Measurements from ENCODE around the gene EGR1.

Gene EGR1

GRCh38 chr5:138460032-138460693, 5.1 kb upstream of the EGR1 start:
- no peak for DNase-seq (ENCODE audit: low read depth)
- TF ChIP-seq CTCF (IDR thresholded peaks at IDR 0.05; ENCODE audit: insufficient read depth, low read depth, low read length, missing control alignments), result no peak

GRCh38 chr5:138461343-138462125, 3.7 kb upstream of the EGR1 start:
- peak; percentile 89 for DNase-seq (ENCODE audit: low read depth)

More at GRCh38 chr5:138460032-138460693, 5.1 kb upstream of the EGR1 start:
- no peak overlapping the region for H3K4me3 ChIP-seq (ENCODE audit: low read length)

GRCh38 chr5:138463419-138464007, 1.8 kb upstream of the EGR1 start:
- no peak for DNase-seq (ENCODE audit: low read depth)
- H3K4me3 ChIP-seq (ENCODE audit: low read length), result peak overlapping the region; percentile 97
- TF ChIP-seq CTCF (IDR thresholded peaks at IDR 0.05; ENCODE audit: insufficient read depth, low read depth, low read length, missing control alignments), result peak; percentile 10

More at GRCh38 chr5:138461343-138462125, 3.7 kb upstream of the EGR1 start:
- no peak for TF ChIP-seq CTCF (IDR thresholded peaks at IDR 0.05; ENCODE audit: insufficient read depth, low read depth, low read length, missing control alignments)
- no peak overlapping the region for H3K4me3 ChIP-seq (ENCODE audit: low read length)

- H3K4me3 ChIP-seq (ENCODE audit: low read length), result peak overlapping the region; percentile 97
- DNase-seq (ENCODE audit: low read depth), result peak; percentile 95
- TF ChIP-seq CTCF (IDR thresholded peaks at IDR 0.05; ENCODE audit: insufficient read depth, low read depth, low read length, missing control alignments), result peak; percentile 66
Measured at GRCh38 chr5:138464008-138464387, 1.3 kb upstream of the EGR1 start.

- TF ChIP-seq CTCF (IDR thresholded peaks at IDR 0.05; ENCODE audit: insufficient read depth, low read depth, low read length, missing control alignments), result no peak
- H3K4me3 ChIP-seq (ENCODE audit: low read length), result peak overlapping the region; percentile 97
- DNase-seq (ENCODE audit: low read depth), result peak; percentile 99
Measured at GRCh38 chr5:138464388-138465260, 655 bp upstream of the EGR1 start.

- TF ChIP-seq CTCF (IDR thresholded peaks at IDR 0.05; ENCODE audit: insufficient read depth, low read depth, low read length, missing control alignments), result no peak
- peak overlapping the region; percentile 97 for H3K4me3 ChIP-seq (ENCODE audit: low read length)
- no peak for DNase-seq (ENCODE audit: low read depth)
Measured at GRCh38 chr5:138466125-138466899, 1.0 kb downstream of the EGR1 start.
